GM12878 (cell line): ENCODE data around the gene AAMP. TPM values are rescaled to one million over a fixed set of nuclear protein-coding genes. Genes with fewer than 3 reads are reported as not detected.
"Not testable (repeated sequence)": the region's sequence is repeated elsewhere in the genome, so short reads cannot be mapped to it uniquely, and the experiment has no call there.

Experiments used
- ATAC-seq: fragments of 200-7000 bp; cut with Tn5 transposase; 3 replicates; pipeline ENCODE4 v1.9.1; 2020; ENCODE audit warnings: mild to moderate bottlenecking, moderate library complexity
- BruUV-seq: library from RNA; stranded (reverse); fragments of 400-500 nt; replicated peaks from 2 replicates; lab custom pipeline; 2021; lab: Mats Ljungman, UMichigan
- CTCF ChIA-PET: fragments of 300-600 bp; sonication (Branson Sonifier 250); formaldehyde crosslinking; extraction: SDS; loops from one replicate; lab custom pipeline; 2021; ENCODE audit warnings: inconsistent platforms; lab: Yijun Ruan, JAX
- POLR2A ChIA-PET: fragments of 350-600 bp; formaldehyde crosslinking; extraction: SDS; loops from one replicate; lab custom pipeline; 2021; ENCODE audit warnings: inconsistent platforms; lab: Charles Lee
- RAD21 ChIA-PET: fragments of 300-600 bp; sonication (Branson Sonifier 250); formaldehyde crosslinking; loops from one replicate; lab custom pipeline; 2023; ENCODE audit warnings: antibody characterized with exemption; ENCODE audit not compliant: unreplicated experiment; lab: Charles Lee
- SMC1A ChIA-PET: fragments of 300-600 bp; sonication (Branson Sonifier 250); formaldehyde crosslinking; loops from one replicate; lab custom pipeline; 2023; ENCODE audit not compliant: unreplicated experiment, uncharacterized antibody; lab: Charles Lee
- DNase-seq: peaks from one replicate; pipeline ENCODE4 v3.0.0-alpha.2; 2011; ENCODE audit warnings: low read depth, low spot score
- FAIRE-seq: peaks from 3 replicates; lab custom pipeline; 2011; peaks lifted over from hg19 to GRCh38; lab: Jason Lieb, UNC
- H2AFZ ChIP-seq: 2 replicates; pipeline ENCODE4 v1.6.0; 2011; ENCODE audit warnings: low read depth, low read length, control low read depth; ENCODE audit not compliant: control insufficient read depth
- H3K27ac ChIP-seq: 2 replicates; pipeline ENCODE4 v1.5.1; 2011; ENCODE audit warnings: control low read depth; ENCODE audit not compliant: control insufficient read depth, insufficient read depth
- H3K27me3 ChIP-seq, 2 experiments: replicated peaks in 1 of 2; 2 replicates each; pipeline versions ENCODE4 v1.6.0 to v1.6.1; 2011; ENCODE audit warnings: low read length in 1 of 2; ENCODE audit not compliant: control insufficient read depth in 2 of 2, insufficient read depth in 2 of 2
- H3K36me3 ChIP-seq, 2 experiments: 2 replicates each; pipeline ENCODE4 v1.5.1; 2011; ENCODE audit warnings: low read length in 1 of 2; ENCODE audit not compliant: control insufficient read depth in 2 of 2, insufficient read depth in 2 of 2
- H3K4me1 ChIP-seq: 2 replicates; pipeline ENCODE4 v1.6.1; 2011; ENCODE audit warnings: mild to moderate bottlenecking, low read length, moderate library complexity, mixed read lengths; ENCODE audit not compliant: control insufficient read depth, insufficient read depth
- H3K4me2 ChIP-seq: 2 replicates; pipeline ENCODE4 v1.6.0; 2011; ENCODE audit warnings: control low read depth; ENCODE audit not compliant: control insufficient read depth, insufficient read depth
- H3K4me3 ChIP-seq: fragments of 200-600 bp; sonication (generic); 2 replicates; pipeline ENCODE4 v1.5.1; 2016
- H3K79me2 ChIP-seq: 2 replicates; pipeline ENCODE4 v1.6.0; 2011; ENCODE audit warnings: low read length; ENCODE audit not compliant: control insufficient read depth, insufficient read depth
- H3K9ac ChIP-seq: 2 replicates; pipeline ENCODE4 v1.8.0; 2011; ENCODE audit warnings: low read length, control low read depth, mixed read lengths; ENCODE audit not compliant: control insufficient read depth, insufficient read depth
- H3K9me3 ChIP-seq: replicated peaks from 3 replicates; pipeline ENCODE4 v1.5.1; 2011; ENCODE audit warnings: mild to moderate bottlenecking, low read length; ENCODE audit not compliant: control insufficient read depth, insufficient read depth
- H4K20me1 ChIP-seq: 2 replicates; pipeline ENCODE4 v1.6.0; 2011; ENCODE audit not compliant: control insufficient read depth, insufficient read depth
- CBFB ChIP-seq: IDR thresholded peaks from 2 replicates; pipeline ENCODE4 v1.6.1; 2016; ENCODE audit warnings: antibody characterized with exemption, low read depth
- WGBS: methylation state at CpG from one replicate; pipeline ENCODE4 v1.1.6; 2016; ENCODE audit warnings: low lambda C conversion rate; ENCODE audit not compliant: insufficient replicate concordance, insufficient coverage; ENCODE audit errors: missing lambda C conversion rate; 5-methylcytosine and 5-hydroxymethylcytosine counted together
- in situ Hi-C: fragments of 300-500 bp; cut with MboI; formaldehyde crosslinking; loops from 9 replicates; pipeline ENCODE4 v1.14.3; 2018; ENCODE audit warnings: mixed read lengths
- intact Hi-C: fragments of 100-400 bp; cut with micrococcal nuclease; formaldehyde crosslinking; loops from one replicate; pipeline ENCODE4 v1.14.2; 2022; ENCODE audit not compliant: unreplicated experiment
- polyA plus RNA-seq, 11 experiments: library from polyadenylated mRNA; depleted of rRNA in 4 of 11; unstranded in 6 of 11; stranded (reverse) in 5 of 11; fragments of >200 nt; fragmentation: Nextera tagmentation in 4 of 11; fragmentation: Illumina TruSeq in 1 of 11; extraction: Ambion mirVana in 4 of 11; extraction: Trizol in 1 of 11; gene quantifications; 1 replicate in 1 of 11; 2 replicates in 10 of 11; pipeline versions ENCODE4 v1.2.1 to v1.2.3, GENCODE V29; 2011 to 2016; ENCODE audit warnings: inconsistent platforms in 2 of 11, missing spikeins in 2 of 11, low read depth in 1 of 11
- total RNA-seq, 4 experiments: library from RNA; depleted of rRNA in 3 of 4; stranded (reverse); fragments of >200 nt in 3 of 4; fragmentation: Illumina TruSeq in 1 of 4; extraction: Trizol in 1 of 4; gene quantifications; 2 replicates each; pipeline versions ENCODE4 v1.2.1 to v1.2.3, GENCODE V29; 2013 to 2021

The AAMP gene
- total and polyA plus RNA-seq, 10 of the 15 experiments (the other 5 are each of a cell fraction or from before 2014, with no cell fraction given), result 4.4 to 140 (median 81.9) TPM

DNA sequence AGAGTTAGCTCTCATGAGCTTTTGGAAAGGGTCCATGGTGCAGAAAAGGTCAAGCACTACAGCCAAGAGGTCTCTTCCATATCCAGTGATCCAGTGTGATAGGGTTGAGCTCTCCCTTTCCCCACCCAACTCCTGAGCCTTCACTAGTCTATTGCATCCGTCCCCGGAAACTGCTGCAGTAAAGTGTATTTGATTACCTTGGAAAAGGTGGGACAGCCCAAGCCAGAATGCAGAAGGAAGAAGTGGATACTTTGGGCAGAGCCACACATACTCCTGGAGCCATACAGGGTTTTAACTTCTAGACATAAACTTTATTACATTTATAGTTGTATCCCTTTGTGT is 3.9 kb upstream of the AAMP start (continued):
- no peak for TF ChIP-seq CBFB

DNA sequence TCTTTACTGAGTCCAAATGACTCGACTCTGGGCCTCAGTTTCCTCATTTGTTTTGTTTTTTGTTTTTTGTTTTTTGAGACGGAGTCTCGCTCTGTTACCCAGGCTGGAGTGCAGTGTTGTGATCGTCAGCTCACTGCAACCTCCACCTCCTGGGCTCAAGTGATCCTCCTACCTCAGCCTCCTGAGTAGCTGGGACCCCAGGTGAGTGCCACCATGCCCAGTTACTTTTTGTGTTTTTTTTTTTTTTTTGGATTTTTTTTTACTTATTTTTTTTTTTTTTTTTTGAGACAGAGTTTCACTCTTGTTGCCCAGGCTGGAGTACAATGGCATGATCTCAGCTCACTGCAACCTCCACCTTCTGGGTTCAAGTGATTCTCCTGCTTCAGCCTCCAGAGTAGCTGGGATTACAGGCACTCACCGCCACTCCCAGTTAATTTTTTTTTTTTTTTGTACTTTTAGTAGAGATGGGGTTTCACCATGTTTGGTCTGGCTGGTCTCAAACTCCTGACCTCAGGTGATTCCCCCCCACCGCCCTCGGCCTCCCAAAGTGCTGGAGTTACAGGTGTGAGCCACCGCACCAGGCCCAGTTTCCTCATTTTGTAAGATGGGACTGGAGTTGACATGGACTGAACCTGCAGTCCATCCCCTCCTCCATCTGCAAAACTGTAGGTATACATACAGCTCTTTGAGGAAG is 3.4 kb upstream of the AAMP start:
- H3K27ac ChIP-seq, result not testable (repeated sequence)

More for the DNA sequence above, 3.4 kb upstream of the AAMP start:
- SMC1A ChIA-PET, result interaction anchor here (0.7 to 7.6 kb wide), 8 partner anchors 15 to 124 kb away, joined by 3 to 194 read pairs (median 12); partner anchors contain the start of genes CATIP and TMBIM1
- POLR2A ChIA-PET, result interaction anchor here (1.0 to 6.8 kb wide), 4 partner anchors 13 to 124 kb away, joined by 3 to 84 read pairs (median 16); partner anchors contain the start of gene TMBIM1
- WGBS, result 58% methylated on average over 8 of the region's 8 CpGs
- H3K4me3 ChIP-seq, FAIRE-seq, in situ Hi-C loops, H3K4me2 ChIP-seq, H3K9me3 ChIP-seq, H4K20me1 ChIP-seq, ATAC-seq, H3K27me3 ChIP-seq, H3K9ac ChIP-seq, BruUV-seq, H2AFZ ChIP-seq, DNase-seq: not testable (repeated sequence)
- intact Hi-C loops, result loop anchor here (2.0 to 5.0 kb wide), 3 partner anchors 13 to 294 kb away; partner anchors contain the start of genes CNOT9 and USP37
- peaks cover 22 to 28% of the 10 kb centered on the region in 2 experiments for H3K36me3 ChIP-seq
- peaks cover 19% of the 10 kb centered on the region for H3K79me2 ChIP-seq
- H3K4me1 ChIP-seq, result peaks cover 18% of the 10 kb centered on the region
- RAD21 ChIA-PET, result interaction anchor here (0.6 to 7.3 kb wide), 20 partner anchors 11 to 387 kb away, joined by 3 to 141 read pairs (median 4); partner anchors contain the start of genes ARPC2, CATIP and TMBIM1
- CTCF ChIA-PET, result interaction anchor here (0.6 to 7.0 kb wide), 17 partner anchors 11 to 243 kb away, joined by 3 to 154 read pairs (median 9); partner anchors contain the start of genes CATIP, GPBAR1 and TMBIM1
